ENCODE results near the gene SEMA5B. TPM values are rescaled to one million over a fixed set of nuclear protein-coding genes. Genes with fewer than 3 reads are reported as not detected.

The SEMA5B gene
- total and polyA plus RNA-seq, 9 of the 15 experiments (the other 6 are each of a cell fraction or from before 2014, with no cell fraction given) = not detected

GRCh38 chr3:122868322-122868721, 159.2 kb downstream of the SEMA5B start:
- no peak for FAIRE-seq
- no peak for ATAC-seq

GRCh38 chr3:122864498-122864897, 163.1 kb downstream of the SEMA5B start:
- intact Hi-C loops (cut with micrococcal nuclease) = no loop called here

More at GRCh38 chr3:122868322-122868721, 159.2 kb downstream of the SEMA5B start:
- no peak for DNase-seq (ENCODE audit: extremely low read depth in 1 of 4, low spot score in 3 of 4)
- Histone ChIP-seq H2AFZ (ENCODE audit: low read depth, low read length) (no peak overlapping the region), H3K79me2 (ENCODE audit: control insufficient read depth, insufficient read depth, low read length) (no peaks in the 10 kb centered on the region), H3K36me3 (ENCODE audit: control insufficient read depth, insufficient read depth, low read length) (no peaks in the 10 kb centered on the region), H3K4me3 (no peak overlapping the region), H3K9me1 (ENCODE audit: control insufficient read depth, insufficient read depth, low read length) (no peaks in the 10 kb centered on the region), H3K9me3 (replicated peaks; ENCODE audit: control insufficient read depth, insufficient read depth, low read depth, low read length) (no peaks in the 10 kb centered on the region), H3K27me3 (ENCODE audit: control insufficient read depth in 2 of 2, insufficient read depth in 2 of 2, low read length in 2 of 2) (no peaks in the 10 kb centered on the region), H3K27ac (ENCODE audit: extremely low read depth, low read depth, low read length) (no peak overlapping the region), H4K20me1 (replicated peaks; ENCODE audit: control insufficient read depth, insufficient read depth, low read length) (no peaks in the 10 kb centered on the region), H3K4me2 (ENCODE audit: insufficient read depth, low read length) (no peak overlapping the region), H3K9ac (ENCODE audit: insufficient read depth in 1 of 2, low read depth in 2 of 2, low read length in 2 of 2) (no peak overlapping the region), H3K4me1 (replicated peaks in 1 of 2; ENCODE audit: control insufficient read depth in 2 of 2, insufficient read depth in 2 of 2, low read length in 2 of 2) (no peaks in the 10 kb centered on the region)
- CTCF ChIA-PET (ENCODE audit: low intra/inter-chr PET ratio) = no interaction called here
- TF ChIP-seq LARP7 (IDR thresholded peaks at IDR 0.05) = no peak
- no peak for TF ChIP-seq NBN (IDR thresholded peaks at IDR 0.05; ENCODE audit: low read depth)
- no peak for TF ChIP-seq SMAD1 (IDR thresholded peaks at IDR 0.05; ENCODE audit: low read depth, low read length, partially characterized antibody)
- intact Hi-C loops (cut with micrococcal nuclease) (no loop called here), in situ Hi-C loops (cut with MboI) (no loop called here)
- no TSS peak for BruUV-seq (replicated peaks)
- POLR2A ChIA-PET = interaction anchor here (0.7 kb wide), 1 partner anchor 15 kb away, joined by 3 read pairs; no protein-coding TSS in a partner anchor

More at GRCh38 chr3:122864498-122864897, 163.1 kb downstream of the SEMA5B start:
- no peaks in the 10 kb centered on the region for H4K20me1 ChIP-seq (replicated peaks; ENCODE audit: control insufficient read depth, insufficient read depth, low read length)
- BruUV-seq (replicated peaks) = no TSS peak
- H3K4me3 ChIP-seq = no peak overlapping the region
- no peak for ATAC-seq
- H3K9me3 ChIP-seq (replicated peaks; ENCODE audit: control insufficient read depth, insufficient read depth, low read depth, low read length) = no peaks in the 10 kb centered on the region
- FAIRE-seq = no peak
- H3K9ac ChIP-seq (ENCODE audit: insufficient read depth in 1 of 2, low read depth in 2 of 2, low read length in 2 of 2) = no peak overlapping the region
- no peak overlapping the region for H3K27ac ChIP-seq (ENCODE audit: extremely low read depth, low read depth, low read length)
- no peak overlapping the region for H3K4me2 ChIP-seq (ENCODE audit: insufficient read depth, low read length)
- DNase-seq (ENCODE audit: extremely low read depth in 1 of 4, low spot score in 3 of 4) = no peak
- ChIA-PET CTCF (ENCODE audit: low intra/inter-chr PET ratio) (no interaction called here), POLR2A (no interaction called here)
- H3K36me3 ChIP-seq (ENCODE audit: control insufficient read depth, insufficient read depth, low read length) = no peaks in the 10 kb centered on the region
- no peak overlapping the region for H2AFZ ChIP-seq (ENCODE audit: low read depth, low read length)
- H3K27me3 ChIP-seq (ENCODE audit: control insufficient read depth in 2 of 2, insufficient read depth in 2 of 2, low read length in 2 of 2) = no peaks in the 10 kb centered on the region
- no peaks in the 10 kb centered on the region for H3K9me1 ChIP-seq (ENCODE audit: control insufficient read depth, insufficient read depth, low read length)
- no peaks in the 10 kb centered on the region for H3K4me1 ChIP-seq (replicated peaks in 1 of 2; ENCODE audit: control insufficient read depth in 2 of 2, insufficient read depth in 2 of 2, low read length in 2 of 2)
- no peaks in the 10 kb centered on the region for H3K79me2 ChIP-seq (ENCODE audit: control insufficient read depth, insufficient read depth, low read length)
- in situ Hi-C loops (cut with MboI) = no loop called here
- TF ChIP-seq FOS (IDR thresholded peaks at IDR 0.05; ENCODE audit: extremely low read depth, insufficient read length) = no peak
- TF ChIP-seq MTA3 (IDR thresholded peaks at IDR 0.05; ENCODE audit: borderline replicate concordance) = no peak

Data from K562 (cell line).